Measurements from ENCODE around the gene TMEM132C. TPM values are rescaled to one million over a fixed set of nuclear protein-coding genes. Genes with fewer than 3 reads are reported as not detected.

The TMEM132C gene
- total and polyA plus RNA-seq, 2 of the 8 experiments (the other 6 are each of a cell fraction or from before 2014, with no cell fraction given), result 0.23 to 0.76 TPM

- WGBS, 2 experiments (ENCODE audit: extremely low coverage in 1 of 2, insufficient coverage in 1 of 2, insufficient read length in 1 of 2, insufficient replicate concordance in 2 of 2, low coverage in 1 of 2, low lambda C conversion rate in 2 of 2, missing lambda C conversion rate in 1 of 2), result 90% methylated on average over 1 of the region's 1 CpG; no CpG with 5 or more reads in 1 of the 2 experiments
- no peak overlapping the region for H3K27ac ChIP-seq (ENCODE audit: low read depth, low read length)
- H3K4ac ChIP-seq (replicated peaks; ENCODE audit: insufficient read length, low read depth, low read length), result no peak overlapping the region
- H2BK20ac ChIP-seq (ENCODE audit: low read length), result no peak overlapping the region
- H4K91ac ChIP-seq (replicated peaks; ENCODE audit: insufficient read length, low read length), result no peak overlapping the region
- DNase-seq (ENCODE audit: low read depth in 1 of 2, low spot score in 2 of 2), result no peak
- no peaks in the 10 kb centered on the region for H3K9me3 ChIP-seq (ENCODE audit: insufficient read depth in 2 of 2, low read depth in 1 of 2, low read length in 1 of 2)
- H4K8ac ChIP-seq (ENCODE audit: extremely low read depth, insufficient read depth, low read length), result no peak overlapping the region
- peaks cover 0 to 9% (median 4%) of the 10 kb centered on the region in 4 experiments; a peak in 4 of 7 replicates for H3K27me3 ChIP-seq (replicated peaks in 1 of 4; ENCODE audit: control insufficient read depth in 3 of 4, extremely low read depth in 1 of 4, insufficient read depth in 3 of 4, low read length in 3 of 4)
- no peaks in the 10 kb centered on the region for H3K79me1 ChIP-seq (ENCODE audit: low read depth, low read length)
- no peaks in the 10 kb centered on the region for H3K79me2 ChIP-seq (ENCODE audit: control insufficient read depth in 1 of 2, insufficient read depth in 2 of 2, low read length in 2 of 2)
- ChIA-PET CTCF (ENCODE audit: partially characterized antibody) (interaction anchor here (0.9 to 1.1 kb wide), 2 partner anchors 27 to 80 kb away, joined by 3 to 4 read pairs; no protein-coding TSS in a partner anchor), POLR2A (ENCODE audit: partially characterized antibody) (no interaction called here)
- no peaks in the 10 kb centered on the region for H3K36me3 ChIP-seq (ENCODE audit: control insufficient read depth in 2 of 4, insufficient read depth in 4 of 4, low read length in 3 of 4)
- H2AK5ac ChIP-seq (ENCODE audit: low read depth, low read length), result 0 out of 2 replicates have a peak overlapping the region, but pooled peaks have one; percentile 57
- peaks cover 6 to 19% (median 14%) of the 10 kb centered on the region in 4 experiments for H3K4me1 ChIP-seq (replicated peaks in 1 of 4; ENCODE audit: control insufficient read depth in 3 of 4, insufficient read depth in 4 of 4, low read length in 3 of 4)
- H3K4me2 ChIP-seq (ENCODE audit: insufficient read depth in 1 of 2, low read depth in 2 of 2, low read length in 2 of 2), result peak overlapping the region; percentile 71 to 77
- no peaks in the 10 kb centered on the region for H4K20me1 ChIP-seq (replicated peaks in 1 of 2; ENCODE audit: control insufficient read depth in 1 of 2, insufficient read depth in 2 of 2, low read length in 2 of 2)
- H3K14ac ChIP-seq (ENCODE audit: insufficient read length), result no peak overlapping the region
- H3K4me3 ChIP-seq (ENCODE audit: extremely low read depth in 1 of 4, insufficient read depth in 2 of 4, low read depth in 3 of 4, low read length in 4 of 4), result peak overlapping the region in 1 of 4 experiments; percentile 34; a peak in 3 of 8 replicates
- H2AFZ ChIP-seq (ENCODE audit: low read length), result no peak overlapping the region
- no peak overlapping the region for H3K18ac ChIP-seq (ENCODE audit: extremely low read depth, low read length)
- no peak for TF ChIP-seq GABPA (IDR thresholded peaks at IDR 0.05; ENCODE audit: borderline replicate concordance, insufficient read depth, low read length)
- H3K56ac ChIP-seq (replicated peaks; ENCODE audit: insufficient read length, low read depth, low read length), result no peak overlapping the region
- H4K5ac ChIP-seq (ENCODE audit: insufficient read length, low read depth, low read length), result no peak overlapping the region
- no peak overlapping the region for H2BK5ac ChIP-seq (ENCODE audit: low read depth, low read length)
- H3K23ac ChIP-seq (ENCODE audit: insufficient read length), result no peak overlapping the region
- FAIRE-seq, result no peak
- H2BK120ac ChIP-seq (replicated peaks; ENCODE audit: low read depth, low read length), result no peak overlapping the region
- H2BK15ac ChIP-seq (ENCODE audit: low read length), result no peak overlapping the region
- 0 out of 2 replicates have a peak, but pooled peaks cover 1% of the 10 kb centered on the region for H3K23me2 ChIP-seq (ENCODE audit: low read depth, low read length)
- peak overlapping the region; percentile 97 for H2BK12ac ChIP-seq (ENCODE audit: low read depth, low read length)
- no peak overlapping the region for H3K9ac ChIP-seq (replicated peaks in 1 of 4; ENCODE audit: extremely low read depth in 1 of 4, low read depth in 3 of 4, low read length in 3 of 4)
Observed at GRCh38 chr12:128339631-128340030, 72.7 kb downstream of the TMEM132C start.
